HG03066 (cell line): Measurements from ENCODE around the gene ANKDD1B.
"Not testable (repeated sequence)": the region's sequence is repeated elsewhere in the genome, so short reads cannot be mapped to it uniquely, and the experiment has no call there.

Experiments
- ATAC-seq: cut with Tn5 transposase; IDR thresholded peaks from one replicate; pipeline ENCODE4 v1.9.1; 2021; ENCODE audit warnings: low read depth; ENCODE audit not compliant: unreplicated experiment

ANKDD1B gene

DNA sequence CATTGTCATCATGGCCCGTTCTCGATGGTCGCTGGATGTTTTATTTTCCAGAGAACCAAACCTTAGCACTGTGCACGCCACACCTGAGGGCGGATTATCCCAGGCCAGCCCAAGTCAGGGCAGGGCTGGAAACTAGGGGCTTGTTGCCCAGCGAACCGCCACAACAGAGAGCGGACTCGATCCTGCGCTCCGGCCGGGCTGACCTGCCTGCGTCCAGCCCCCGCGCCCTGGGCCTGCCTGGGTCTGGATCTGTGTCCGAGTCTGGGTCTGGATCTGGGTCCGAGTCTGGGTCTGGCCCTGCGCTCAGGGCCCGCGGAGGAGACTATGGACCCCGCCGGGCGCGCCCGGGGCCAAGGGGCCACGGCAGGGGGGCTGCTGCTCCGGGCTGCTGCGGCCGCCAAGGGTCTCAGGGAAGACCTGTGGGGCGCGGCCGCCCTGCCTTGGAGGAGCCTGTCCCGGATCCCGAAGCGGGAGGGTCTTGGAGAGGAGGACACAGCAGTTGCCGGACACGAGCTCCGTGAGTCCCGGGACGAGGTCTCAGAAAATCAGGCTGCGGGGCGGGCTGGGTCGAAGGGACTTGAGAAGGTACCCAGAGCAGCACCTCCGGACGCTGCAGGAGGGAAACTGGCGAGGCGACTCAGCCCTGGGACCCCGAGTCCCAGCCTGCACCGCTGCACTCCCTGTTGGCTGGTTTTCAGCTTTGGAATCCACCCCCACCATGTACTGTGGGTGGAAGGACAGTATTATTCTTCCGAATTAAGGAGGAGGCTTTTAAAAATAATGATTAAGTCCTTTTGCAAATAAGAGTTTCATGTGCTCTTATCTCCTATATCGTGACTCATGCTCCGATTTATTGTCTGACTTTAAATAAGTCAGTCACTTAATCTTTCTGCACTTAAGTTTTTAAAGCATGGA, at the start of gene ANKDD1B:
Gene ANKDD1B, plus strand, starts transcription at position 143 of the 915 bp plus-strand sequence. Its CDS starts 182 bp downstream, at position 325.
- ATAC-seq: no peak

DNA sequence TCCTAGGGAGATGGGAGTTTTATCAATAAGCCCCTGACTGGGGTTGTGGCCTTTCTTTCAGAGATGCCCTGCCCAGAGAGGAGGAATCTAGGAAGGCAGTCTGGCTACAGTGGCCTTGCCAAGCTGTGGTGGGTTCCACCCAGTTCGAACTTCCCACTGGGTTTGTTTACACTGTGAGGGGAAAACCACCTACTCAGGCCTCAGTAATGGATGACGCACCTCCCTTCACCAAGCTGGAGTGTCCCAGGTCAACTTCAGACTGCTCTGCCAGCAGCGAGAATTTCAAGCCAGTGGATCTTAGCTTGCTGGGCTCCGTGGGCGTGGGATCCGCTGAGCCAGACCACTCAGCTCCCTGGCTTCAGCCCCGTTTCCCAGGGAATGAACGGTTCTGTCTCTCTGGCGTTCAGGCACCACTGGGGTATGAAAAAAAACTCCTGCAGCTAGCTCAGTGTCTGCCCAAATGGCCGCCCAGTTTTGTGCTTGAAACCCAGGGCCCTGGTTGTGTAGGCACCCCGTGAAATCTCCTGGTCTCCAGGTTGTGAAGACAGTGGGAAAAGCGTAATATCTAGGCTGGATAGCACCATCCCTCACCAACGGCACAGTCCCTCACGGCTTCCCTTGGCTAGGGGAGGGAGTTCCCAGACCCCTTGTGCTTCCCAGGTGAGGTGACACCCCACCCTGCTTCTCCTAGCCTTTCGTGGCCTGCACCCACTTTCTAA, 45.1 kb upstream of the ANKDD1B start:
- not testable (repeated sequence) for ATAC-seq

DNA sequence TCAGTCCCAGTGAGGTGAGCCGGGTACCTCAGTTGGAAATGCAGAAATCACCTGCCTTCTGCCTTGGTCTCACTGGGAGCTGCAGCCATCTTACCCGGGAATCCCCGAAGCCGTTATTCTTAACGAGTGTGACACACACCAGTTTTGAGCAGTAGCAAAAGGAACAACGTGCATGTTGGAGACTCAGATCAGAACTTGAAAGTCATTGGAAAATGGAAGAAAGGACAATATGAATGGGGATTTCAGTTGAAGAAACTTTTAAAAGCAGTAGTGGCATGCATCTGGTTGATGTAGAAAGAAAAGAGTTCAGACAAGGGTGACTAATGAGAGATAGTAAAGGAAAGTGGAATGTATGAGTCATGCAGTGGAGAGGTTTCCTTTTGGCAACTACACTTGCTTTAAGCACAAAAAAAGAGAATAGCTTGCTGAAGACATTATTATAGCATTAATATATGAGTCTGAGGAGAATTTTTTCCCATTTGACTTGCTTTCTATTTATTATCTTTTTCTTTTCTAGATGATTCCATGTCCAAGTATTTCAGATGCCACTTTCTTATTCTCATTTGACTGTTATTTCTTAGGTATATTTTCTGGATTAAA, 44.4 kb upstream of the ANKDD1B start:
- peak; percentile 86 for ATAC-seq

DNA sequence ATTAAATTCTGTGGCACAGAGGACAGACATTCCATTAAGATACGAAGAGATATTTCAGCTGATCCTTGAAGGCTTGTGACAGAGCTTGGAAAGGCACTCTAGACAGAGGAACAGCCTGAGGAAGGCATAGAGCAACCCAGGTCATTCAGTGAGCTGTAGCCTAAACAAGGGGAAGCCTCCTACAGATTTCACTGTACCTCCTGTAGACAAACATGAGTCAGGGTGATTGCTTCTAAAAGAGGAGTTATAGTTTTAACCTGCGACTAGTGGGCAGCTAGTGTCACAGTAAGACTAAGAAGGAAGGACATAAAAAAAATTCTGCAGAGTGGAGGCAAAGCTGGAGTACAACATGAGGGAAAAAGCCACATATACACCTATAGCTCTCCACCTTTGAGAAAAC, 43.5 kb upstream of the ANKDD1B start:
- peak; percentile 55 for ATAC-seq

DNA sequence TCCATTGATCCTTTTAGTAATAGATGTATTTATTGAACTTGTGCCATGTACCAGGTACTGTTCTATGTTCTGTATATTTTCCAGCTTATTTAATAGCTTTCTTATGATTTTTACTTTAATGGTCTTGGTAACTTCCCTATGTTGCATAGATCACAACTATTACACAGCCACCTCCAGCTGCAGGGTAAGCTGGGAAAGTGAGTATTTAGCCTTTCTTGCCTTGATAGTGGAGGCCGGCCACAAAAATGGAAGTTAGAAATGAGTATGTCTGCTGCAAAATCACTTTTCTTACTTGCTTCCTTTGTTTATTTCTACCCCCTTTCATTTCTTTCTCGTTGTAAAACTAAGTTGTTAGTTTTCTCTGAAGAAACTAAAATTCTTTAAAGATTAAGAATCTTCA, 43.1 kb upstream of the ANKDD1B start:
- peak; percentile 26 for ATAC-seq

DNA sequence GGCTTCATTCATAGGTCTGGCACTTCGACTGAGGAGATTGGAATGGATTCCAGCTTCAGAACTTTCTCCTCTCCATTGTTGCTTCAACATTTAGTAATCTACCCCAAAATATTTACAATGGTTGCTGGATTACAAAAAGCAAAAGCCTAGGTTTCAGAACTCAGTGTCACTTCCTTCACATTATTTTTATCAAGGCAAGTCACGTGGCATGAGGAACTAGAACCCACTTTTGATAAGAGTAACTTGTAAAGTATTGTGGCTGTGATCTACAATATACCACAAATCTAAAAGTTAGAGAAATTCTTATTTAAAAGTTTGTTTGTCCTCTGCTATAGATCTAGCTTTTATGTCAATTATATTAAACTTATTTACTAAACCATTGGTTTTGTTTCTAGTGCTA, 39.7 kb upstream of the ANKDD1B start:
- no peak for ATAC-seq

DNA sequence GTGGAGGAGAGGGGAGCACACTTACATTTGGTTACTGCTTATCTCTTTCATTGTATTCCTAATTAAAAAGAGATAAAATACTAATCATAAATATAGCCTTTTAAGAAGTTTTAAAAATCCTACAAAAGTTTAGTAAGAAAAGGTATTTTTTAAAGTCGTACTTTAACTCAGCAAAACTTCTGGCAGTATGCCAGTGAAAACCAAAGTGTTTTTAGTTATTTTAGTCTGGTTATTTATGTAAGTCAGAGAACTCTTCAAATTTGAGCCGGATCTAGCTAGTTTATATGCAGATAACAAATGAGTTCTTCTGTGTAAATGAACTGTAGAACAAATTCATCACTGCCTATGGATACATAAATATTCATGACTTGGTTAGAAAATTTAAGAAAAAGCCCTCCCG, 36.5 kb upstream of the ANKDD1B start:
- ATAC-seq: peak; percentile 9

DNA sequence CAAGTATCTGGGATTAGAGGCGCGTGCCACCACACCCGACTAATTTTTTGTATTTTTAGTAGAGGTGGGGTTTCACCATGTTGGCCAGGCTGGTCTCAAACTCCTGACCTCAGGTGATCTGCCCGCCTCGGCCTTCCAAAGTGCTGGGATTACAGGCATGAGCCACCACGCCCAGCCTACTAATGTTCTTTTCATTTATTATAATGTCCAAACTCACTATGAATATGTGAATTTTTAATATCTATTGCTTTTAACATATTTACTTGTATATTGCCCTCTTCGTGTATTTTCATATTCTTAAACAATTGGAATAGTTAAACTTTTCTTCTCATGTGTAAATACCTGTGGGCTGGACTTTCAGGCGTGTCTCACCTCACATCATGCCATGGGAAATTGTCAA, 33.0 kb upstream of the ANKDD1B start:
- not testable (repeated sequence) for ATAC-seq

DNA sequence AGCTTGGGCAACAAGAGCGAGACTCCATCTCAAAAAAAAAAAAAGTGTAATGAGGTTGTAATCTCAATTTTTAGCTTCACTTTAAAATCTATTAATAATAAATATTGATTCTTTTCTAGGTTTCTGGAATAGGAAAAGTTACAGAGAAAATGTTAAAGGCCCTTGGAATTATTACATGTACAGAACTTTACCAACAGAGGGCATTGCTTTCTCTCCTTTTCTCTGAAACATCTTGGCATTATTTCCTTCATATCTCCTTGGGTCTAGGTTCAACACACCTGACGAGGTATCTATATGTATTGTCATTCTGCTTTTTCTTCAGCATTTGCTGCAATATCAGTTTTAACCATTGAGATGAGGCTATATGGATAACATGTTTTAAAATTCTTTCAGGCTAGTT, 26.6 kb upstream of the ANKDD1B start:
- no peak for ATAC-seq

DNA sequence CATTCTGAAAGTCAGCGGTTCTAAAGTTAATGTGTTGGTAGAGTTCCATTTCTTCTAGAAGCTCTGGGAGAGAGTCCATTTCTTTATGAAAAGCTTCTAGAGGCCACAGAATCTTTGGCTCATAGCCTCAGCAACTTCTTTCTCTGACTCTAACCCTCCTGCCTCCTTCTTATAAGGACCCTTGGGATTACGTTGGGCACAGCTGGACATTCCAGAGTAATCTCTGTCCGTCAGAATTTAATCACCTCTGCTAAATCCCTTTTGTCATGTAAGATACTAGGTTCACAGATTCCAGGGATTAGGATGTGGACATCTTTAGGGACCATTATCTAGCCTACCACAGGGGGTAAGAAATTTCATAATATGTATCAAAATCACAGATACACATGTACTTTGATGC, 22.6 kb upstream of the ANKDD1B start:
- ATAC-seq: no peak

DNA sequence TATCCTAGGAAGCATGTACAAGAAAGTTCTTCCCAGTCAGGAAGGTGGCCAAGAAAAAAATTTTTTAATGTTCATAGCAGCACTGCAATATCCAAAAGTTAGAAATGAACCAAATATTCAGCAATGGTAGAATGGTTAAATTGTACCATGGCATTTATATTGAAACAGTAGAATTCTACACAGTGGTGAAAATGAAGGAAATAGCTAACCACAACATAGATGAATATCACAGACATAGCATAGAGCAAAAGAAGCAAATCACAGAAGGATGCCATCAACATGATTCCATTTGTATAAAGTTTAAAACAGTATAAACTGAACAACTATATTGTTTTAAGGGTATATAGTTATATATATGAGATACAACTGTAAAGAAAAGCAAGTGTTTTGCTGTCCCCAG, 10.7 kb upstream of the ANKDD1B start:
- ATAC-seq: no peak

DNA sequence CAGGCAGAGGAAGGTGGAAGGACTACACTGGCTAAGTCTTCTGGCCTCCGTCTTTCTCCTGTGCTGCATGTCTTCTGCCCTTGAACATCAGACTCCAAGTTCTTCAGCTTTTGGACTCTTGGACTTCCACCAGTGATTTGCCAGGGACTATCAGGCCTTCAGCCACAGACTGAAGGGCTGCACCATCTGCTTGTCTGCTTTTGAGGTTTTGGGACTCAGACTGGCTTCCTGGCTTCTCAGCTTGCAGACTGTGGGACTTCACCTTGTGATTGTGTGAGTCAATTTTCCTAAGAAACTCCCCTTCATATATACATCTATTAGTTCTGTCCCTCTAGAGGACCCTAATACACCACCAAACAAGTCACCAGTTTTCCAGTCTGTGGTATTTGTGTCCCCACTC, 9.7 kb upstream of the ANKDD1B start:
- no peak for ATAC-seq

DNA sequence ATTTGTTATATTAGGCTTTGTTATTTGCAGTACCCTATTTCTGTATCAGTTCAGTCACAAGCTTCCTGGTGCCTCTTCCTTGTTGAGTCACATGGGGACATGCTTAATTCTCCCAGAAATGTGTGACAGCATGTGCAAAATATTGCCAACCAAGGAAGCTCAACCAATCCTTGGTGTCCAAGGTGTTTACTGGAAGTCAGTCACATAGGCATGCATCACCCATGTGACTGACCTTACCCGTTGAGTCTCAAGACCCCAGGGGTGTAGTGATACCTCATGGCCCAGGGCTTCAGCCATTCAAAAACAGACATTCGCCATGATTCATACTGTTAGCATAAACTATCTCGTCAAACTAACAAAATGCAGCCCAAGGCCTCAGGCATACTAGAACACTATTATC, 9.3 kb upstream of the ANKDD1B start:
- no peak for ATAC-seq

DNA sequence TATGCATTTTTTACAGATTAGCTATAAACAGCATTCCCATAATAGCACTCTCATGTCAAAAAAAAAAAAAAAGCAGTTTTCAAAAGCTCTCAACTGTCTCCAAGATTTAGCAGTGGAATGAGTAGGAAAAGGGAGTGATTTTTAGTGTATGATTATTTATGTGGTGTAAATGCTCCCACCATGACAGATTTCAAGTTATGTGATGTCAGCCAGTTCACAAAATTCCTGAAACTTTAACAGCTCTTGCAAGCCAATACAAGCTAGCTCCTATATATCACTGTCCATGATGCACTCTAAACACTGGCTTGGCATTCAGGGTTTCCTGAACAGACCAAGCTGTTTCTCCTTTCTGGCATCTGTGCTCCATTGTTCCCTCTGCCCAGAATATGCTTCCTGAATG, 7.9 kb upstream of the ANKDD1B start:
- no peak for ATAC-seq

DNA sequence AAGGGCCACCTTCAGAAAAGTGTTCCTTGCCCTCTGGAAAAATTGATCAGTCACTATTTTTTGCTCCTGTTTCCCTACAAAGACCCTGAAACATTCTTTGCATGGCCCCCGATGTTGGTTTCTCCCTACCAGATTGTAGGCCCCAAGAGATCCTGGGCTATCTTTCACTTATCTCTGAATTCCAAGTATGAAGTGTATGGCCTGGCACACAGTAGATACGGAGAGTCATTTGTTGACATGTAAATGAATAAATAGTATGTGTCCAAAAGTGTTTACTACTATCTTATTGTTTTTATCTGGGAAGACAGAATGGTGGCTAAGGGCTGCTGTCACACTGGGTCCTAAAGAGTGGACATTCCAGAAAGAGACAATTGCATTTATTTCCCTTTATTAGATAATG, 7.4 kb upstream of the ANKDD1B start:
- ATAC-seq: no peak

DNA sequence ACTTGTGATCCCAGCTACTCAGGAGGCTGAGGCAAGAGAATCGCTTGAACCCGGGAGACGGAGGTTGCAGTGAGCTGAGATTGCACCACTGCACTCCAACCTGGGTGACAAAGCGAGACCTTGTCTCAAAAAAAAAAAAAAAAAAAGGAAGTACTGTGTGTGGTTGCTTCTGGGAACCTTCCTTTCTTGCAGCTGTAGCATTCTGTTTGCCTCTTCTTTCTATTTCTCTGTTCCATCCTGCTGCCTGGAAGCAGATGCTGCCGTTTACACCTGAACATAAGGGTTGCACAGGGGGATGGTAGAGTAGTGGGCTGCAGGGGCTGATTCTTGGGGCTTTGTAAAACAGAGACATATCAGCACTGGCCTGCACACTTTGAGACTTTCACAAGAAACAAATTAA, 3.9 kb upstream of the ANKDD1B start:
- not testable (repeated sequence) for ATAC-seq

DNA sequence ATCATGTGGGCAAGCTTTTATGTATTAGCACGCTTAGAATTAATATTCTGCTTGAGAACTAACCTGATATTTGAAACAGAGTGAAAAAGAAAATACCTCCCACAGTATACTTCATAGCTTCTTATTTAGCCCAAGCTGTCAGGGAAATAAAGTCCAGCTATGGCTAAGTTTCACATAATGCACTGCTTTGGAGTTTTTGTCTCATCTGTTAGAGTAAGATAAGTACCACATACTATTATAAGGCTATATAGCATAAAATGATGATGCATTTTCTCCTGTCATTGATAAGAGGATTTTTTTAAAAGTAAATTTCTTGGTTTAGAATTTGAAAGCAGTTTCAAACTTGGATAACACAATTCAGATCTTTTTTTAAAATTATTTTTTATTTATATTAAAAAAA, 2.4 kb upstream of the ANKDD1B start:
- ATAC-seq: no peak

DNA sequence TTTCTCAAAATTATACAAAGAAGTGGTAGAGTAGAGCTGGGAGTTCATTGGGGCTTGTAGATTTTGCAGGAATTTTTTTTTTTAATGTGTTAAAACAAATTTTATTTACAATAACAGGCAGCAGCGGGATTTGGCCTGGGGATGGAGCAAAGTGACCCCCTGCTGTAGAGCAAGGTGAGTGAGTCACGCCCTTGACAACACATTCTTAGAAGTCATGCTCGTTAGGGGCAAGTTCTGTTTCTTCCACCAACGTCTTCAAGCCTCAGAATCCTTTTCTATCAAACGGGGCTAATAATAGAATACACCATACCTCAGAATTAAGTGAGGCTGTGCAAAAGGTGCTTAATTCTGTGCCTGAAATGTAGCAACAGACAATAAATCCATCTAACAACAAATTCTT, 1.1 kb upstream of the ANKDD1B start:
- no peak for ATAC-seq

DNA sequence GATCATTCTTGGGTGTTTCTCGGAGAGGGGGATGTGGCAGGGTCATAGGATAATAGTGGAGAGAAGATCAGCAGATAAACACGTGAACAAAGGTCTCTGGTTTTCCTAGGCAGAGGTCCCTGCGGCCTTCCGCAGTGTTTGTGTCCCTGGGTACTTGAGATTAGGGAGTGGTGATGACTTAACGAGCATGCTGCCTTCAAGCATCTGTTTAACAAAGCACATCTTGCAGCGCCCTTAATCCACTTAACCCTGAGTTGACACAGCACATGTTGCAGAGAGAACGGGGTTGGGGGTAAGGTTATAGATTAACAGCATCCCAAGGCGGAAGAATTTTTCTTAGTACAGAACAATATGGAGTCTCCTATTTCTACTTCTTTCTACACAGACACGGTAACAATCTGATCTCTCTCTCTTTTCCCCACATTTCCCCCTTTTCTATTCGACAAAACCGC, 368 bp upstream of the ANKDD1B start:
- not testable (repeated sequence) for ATAC-seq

DNA sequence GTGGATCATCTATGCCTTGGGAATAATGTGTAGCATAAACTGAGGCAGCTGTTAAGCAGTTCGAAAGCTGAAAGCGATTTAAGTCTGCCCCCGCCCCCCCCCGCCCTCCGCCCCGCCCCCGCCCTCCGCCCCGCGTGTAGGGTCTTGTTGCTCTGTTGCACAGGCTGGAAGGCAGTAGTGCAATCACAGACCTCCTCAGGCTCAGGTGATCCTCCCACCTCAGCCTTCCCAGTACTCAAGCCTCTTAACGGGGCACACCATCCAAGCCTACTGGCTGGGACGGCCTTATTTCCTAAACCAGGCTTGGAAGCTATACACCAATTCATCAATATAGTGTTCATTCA, 945 bp downstream of the ANKDD1B start:
- ATAC-seq: no peak

DNA sequence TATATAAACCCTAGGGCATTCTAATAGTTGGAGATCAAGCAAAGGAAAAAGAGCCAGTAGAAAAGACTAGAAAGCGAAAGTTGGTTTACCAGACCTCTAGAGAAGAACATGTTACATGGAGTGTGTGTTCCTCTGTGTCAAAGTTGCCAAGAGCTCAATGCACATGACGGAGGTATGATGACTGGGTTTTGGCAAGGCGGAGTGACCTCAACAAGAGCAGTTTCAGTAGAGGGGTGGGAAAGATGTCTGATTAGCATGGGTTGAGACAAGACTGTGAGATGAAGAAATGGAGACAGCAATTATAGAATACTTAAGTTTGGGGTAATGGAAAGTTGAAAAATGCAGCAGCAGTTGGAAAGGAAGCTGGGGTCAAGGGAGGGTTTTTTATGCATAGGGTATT, 1.6 kb downstream of the ANKDD1B start:
- no peak for ATAC-seq
